DMS53 (cell line): Measurements from ENCODE around the gene SPHK1.

ENCODE experiments used
- DNase-seq: peaks from one replicate; lab custom pipeline; 2025; lab: John Stamatoyannopoulos, UW

The SPHK1 gene

GRCh38 chr17:76433693-76434092, 49.3 kb downstream of the SPHK1 start:
- no peak for DNase-seq

- peak; percentile 26 for DNase-seq
These were observed 50.5 kb downstream of the SPHK1 start for GRCh38 chr17:76434870-76435269.

GRCh38 chr17:76435751-76436150, 51.3 kb downstream of the SPHK1 start:
- no peak for DNase-seq
